CD1c-positive myeloid dendritic cell (primary cell): ENCODE results near the gene CYP4B1.

Experiments
- DNase-seq: peaks from one replicate; pipeline ENCODE4 v3.0.0-alpha.2; 2016; ENCODE audit errors: extremely low spot score

Gene CYP4B1

DNA sequence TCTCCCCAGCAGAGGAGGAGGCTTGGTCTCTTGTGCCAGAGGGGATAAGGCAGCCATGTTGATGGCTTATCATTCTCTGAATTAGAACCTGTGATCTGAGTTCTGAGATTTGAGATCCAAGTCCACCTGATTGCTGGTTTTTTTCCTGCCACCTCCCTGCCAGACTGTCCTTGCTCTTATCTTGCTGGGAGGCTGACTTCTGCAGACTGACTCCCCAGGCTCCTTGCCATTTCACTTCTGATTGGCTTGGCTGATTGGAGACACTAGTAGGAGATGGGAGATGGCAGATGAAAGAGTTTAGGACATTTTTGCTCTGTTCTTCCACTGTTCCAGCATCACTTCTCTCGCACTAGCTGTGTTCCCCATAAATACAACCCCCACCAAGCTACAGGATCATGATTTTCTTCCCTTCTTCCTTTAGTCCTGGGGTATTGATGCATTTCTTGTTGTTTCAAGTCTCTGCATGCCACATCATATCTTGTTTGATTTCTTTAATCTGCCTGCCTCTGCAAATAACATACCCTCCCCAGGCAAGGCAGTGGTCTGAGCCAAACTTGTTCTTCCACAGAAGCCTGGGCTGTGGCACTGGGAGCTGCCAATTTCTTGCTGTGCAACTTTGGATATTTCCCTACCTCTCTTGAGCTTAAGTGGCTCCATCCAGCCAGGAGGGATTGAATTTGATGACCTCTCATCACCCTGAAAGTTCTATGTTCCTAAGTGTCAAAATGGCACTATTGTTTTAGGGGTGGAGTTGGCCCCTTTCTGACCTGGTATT lies 963 bp upstream of the CYP4B1 start:
- no peak for DNase-seq

DNA sequence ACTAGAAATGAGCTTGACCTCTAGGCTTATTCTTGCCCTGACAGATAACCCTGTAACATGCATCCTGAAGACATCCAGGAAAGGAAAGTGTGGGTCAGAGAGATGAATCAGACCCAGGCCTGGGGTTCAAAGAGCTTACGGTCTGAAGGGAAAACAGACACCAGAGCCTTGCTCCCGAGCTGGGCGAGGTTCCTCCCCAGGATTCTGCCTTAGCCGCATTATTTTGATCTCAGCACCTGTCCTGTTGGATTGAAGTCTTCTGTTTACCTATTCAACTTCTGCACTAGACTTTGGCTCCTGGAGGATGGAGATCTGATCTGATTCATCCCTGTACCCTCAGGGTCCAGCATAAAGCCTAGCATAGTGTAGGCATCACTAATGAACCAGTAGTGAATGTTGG lies 1.9 kb downstream of the CYP4B1 start:
- DNase-seq, result no peak

DNA sequence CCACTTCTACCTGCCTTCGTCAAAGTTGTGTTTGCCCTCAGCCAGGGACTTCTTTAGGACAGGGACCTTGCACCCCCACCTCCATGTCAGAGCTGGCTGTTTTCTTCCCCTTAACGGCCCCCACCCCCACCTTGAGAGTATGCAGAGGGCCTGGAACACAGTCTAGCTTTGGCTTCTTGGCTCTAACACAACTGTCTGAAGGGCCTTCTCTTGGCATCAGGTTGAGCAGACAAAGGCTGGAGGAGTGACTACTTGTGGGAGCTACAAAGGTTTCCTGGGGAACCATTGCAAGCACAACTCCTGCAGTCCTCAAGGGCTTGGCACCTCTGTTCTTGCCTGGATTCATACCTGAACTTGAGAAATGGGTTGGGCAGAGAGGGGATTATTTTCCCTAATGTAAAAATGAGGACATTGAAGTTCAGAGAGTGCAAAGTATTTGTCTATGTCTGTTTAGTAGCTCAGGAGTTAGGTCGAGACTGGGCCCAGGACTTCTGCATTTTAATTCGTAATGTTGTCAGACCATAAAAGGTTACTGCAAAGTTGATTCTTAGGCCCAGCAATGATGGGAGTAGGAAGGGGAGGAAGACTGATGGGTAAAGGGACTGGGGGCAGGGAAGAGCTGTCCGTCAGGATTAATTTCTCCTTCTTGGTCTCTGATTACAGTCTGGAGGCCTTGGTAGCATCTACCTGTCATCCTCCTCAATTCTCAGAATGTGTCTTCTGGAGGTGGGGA lies 2.6 kb downstream of the CYP4B1 start:
- DNase-seq, result no peak

DNA sequence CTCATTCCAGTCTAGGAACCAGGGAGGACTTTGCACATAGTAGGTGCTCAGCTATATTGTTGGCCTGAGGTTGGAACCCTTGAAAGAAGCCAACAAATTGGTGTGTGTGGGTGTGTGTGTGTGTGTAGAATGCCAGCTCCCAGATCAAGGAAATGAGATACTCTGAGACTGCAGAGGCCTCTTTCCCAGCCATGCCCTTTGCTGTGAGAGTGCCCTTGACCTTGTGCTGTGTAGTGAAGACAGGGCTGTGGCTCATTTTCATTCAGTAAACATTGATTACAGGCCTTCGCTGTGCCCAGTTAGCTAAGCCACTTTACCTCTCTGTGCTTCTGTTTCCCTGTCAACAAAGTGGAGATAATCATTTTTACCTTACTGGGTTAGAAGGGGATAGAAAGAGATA lies 3.2 kb downstream of the CYP4B1 start:
- DNase-seq, result no peak

DNA sequence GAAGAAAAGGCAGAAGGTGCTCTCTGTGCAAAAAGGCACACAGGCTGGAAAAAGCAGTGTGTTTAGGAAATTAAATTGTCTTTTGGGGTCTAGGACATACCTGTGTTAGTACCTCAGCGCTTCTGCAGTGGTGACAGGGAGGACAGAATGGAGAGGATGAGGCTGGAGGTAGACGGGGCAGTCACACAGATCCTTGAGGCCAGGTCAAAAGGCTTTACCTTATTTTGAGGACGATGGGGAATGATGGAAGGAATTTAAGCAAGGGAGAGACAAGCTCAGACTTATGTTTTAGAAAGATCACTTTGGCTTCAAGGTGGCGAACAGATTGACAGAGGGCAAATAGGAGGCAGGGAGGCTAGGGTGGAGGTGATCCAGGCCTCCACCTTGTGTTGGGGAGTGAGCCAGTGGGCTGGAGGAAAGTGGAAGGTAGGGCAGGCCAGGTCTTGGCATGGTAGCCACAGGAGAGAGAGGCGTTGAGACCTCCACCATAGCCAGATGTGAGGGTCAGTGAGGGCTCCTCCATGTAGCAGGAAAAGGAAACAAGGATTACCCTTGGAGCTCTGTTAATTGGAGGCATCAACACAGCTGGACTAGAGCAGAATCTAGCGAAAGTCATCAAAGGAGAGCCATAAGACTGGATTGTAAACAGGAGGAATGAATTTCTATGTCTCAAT lies 4.2 kb downstream of the CYP4B1 start:
- no peak for DNase-seq

DNA sequence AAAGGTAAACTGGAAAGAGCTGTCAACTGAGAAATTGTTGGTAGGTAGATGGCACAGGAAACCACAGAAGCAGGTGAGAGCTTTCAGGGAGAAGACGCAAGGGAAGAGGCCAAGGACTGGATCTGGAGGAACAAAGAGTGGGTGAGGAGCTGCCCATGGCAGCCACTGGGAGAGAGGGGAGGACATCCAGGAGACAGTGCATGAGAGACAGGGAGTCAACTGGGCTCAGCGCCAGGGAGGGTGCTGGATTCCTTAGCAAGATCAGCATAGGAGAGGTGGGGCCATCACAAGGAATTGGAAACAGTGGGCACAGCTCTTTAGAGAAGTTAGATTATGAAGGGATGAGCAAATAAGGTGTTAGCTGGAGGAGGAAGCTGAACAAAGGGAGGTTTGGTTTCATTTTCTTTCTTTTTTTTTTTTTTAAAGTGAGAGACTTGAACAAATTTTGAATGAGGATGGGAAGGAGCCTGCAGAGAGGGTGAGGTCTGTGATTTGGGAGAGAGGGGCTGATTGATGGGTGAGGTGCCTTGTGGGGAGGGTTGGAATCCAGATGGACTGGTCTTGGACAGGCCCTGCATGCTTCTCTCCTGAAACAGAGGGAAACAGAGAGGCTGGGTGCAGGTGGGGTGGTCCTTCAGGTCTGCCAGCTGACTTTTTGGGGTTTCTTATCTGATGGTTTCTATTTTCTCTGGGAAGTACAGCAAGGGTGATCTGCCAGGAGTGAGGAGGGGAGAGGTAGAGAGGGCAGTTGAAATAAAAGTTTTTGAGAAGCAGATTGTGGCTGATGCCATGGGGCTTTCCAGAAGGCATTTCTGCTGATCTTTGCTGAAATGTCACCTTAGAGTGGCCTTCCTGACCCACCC lies 5.4 kb downstream of the CYP4B1 start:
- DNase-seq, result no peak

DNA sequence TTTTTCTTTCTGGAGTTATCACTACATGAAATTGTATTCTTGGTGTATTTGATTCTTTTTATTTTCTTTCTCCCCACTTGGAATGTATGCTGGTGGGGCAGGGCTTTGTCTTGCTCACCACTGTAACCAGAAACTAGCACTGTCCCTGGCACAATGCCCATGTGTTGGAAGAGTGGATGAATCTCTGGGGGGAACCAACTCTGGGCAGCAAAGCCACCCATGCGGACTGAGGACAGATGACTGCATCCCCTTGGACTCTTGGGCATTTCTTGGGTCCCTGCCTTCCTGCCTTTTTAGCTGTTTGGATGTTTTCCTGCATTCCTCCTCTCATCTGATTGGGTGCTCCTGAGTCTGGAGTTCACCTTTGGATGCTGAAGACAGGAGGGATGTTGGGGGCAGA lies 6.1 kb downstream of the CYP4B1 start:
- no peak for DNase-seq

DNA sequence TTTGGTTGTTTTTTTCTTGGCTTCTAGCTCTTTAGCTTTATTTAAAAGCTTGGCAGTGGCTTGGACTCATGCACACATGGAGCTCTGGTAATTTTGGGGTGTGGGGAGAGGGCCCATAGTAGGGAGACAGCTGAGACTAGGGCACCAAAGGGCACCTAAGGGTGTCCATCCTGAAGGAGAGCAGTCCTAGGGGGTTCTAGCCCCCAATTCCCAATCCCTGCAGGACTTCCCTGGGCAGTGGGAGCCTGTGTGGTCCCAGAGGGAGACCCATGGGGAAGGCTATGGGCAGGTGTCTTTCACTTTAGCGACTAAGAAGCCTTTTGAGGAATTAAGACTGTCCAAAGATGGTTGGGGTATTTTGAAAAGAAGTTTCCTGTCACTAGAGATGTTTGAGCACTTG lies 6.9 kb downstream of the CYP4B1 start:
- DNase-seq, result no peak

DNA sequence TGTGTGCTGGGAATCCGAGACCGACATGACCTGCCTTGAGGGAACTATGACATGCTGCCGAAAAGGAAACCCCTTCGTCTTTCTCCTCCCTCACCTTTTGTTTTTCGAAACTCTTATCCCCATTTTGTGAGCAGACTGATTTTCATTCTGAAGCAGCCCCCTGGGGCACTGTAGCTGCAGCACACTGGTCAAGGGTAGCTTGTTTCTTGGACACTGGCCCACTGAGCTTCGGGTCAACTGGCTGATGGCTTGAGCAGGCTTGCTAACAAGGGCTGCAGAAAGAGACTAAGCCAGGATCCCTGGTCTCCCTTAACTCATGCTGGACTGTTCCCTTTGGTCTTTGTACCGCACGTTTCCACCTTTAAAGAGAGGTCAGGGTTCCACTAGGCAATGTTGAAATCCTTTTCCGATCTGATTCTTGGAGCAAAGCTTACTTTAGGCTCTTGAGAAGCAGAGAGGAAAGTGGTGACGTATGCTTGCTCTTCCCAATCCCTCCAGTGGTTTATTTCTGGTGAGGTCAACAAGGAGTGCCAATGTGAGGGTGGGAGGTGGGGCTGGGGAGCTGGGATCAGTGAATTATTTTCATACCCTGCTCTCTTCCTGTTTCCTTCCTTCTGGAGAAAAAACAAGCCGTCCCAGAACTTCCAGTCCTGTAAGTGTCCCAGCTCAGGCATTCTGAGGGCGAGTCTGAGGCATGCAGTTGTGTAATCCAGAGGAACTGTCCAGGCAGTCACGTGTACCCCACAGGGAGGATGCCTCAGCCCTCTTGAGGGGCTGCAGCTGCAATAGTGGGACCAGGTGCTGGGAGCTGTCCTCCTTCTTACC lies 7.6 kb downstream of the CYP4B1 start:
- no peak for DNase-seq

DNA sequence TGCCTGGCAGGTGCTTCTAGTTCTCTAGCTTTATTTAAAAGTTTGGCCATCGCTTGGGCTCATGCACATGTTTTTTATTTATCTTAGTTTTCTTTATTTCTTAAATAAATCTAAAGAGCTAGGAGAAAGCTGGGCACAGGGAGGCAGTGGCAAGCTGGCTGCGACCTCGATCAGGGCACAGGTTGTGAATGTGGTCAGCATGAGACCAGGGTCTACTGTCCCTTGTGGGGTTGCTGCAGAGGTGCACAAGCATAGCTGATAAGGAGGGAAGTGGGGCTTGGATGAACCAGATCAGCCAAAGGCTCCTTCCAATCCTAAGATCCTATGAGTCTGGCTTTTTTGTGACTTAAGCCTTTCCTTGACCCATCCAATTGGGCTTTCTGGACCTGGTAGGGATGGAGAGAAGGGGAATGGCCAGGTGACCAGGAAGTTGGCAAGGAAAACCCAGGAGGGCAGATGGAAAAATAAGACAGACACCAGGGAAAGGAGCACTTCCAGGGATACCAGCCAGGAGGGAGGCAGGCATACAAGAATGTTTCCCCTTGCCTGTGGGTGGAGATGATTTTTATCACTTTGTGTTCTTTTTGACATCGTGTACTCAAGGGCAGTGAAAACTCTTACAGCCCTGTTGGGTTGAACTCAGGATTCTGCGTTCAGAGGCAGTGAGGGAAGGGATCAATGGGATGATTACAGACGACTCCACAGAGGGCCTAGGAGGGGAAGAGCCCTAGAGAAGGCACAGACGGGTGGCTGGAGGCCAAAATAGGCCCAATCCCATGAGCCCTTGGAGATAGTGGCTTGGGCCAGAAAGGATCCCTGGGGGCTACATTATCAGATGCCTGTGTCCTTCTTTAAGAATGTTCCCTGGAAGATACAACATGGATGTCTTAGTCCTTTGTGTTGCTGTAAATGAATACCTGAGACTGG lies 8.5 kb downstream of the CYP4B1 start:
- DNase-seq, result no peak

DNA sequence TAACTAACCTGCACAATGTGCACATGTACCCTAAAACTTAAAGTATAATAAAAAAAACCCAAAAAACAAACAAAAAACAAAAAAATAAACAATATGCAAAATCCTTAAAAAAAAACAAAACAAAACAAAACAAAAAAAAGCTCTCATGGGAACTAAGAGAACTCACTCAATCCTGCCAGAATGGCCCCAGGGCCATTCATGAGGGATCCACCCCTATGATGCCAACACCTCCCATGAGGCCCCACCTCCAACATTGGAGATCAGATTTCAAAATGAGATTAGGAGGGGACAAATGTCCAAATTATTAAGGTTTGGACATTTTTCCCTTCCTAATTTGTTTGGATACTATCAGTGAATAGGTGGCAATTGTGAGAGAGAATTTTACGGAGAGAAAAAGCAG lies 10.2 kb downstream of the CYP4B1 start:
- no peak for DNase-seq

DNA sequence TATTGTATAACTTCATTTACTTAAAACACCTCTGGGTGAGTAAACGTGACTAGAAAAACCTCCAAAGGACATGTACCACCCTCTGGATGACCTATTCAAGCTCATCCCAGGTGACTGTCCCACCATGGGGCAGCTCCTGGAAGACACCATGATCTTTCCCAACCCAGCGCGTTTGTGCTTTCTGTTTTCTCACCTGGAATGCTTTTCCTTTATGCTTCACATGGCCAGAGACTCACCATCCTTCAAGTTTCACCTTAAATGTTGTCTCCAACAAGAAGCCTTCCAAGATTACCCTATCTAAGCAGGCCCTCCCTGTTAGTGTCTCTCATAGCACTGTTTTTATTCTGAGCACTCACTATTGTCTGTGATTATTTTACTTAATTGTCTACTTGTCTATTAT lies 11.1 kb downstream of the CYP4B1 start:
- DNase-seq, result no peak

DNA sequence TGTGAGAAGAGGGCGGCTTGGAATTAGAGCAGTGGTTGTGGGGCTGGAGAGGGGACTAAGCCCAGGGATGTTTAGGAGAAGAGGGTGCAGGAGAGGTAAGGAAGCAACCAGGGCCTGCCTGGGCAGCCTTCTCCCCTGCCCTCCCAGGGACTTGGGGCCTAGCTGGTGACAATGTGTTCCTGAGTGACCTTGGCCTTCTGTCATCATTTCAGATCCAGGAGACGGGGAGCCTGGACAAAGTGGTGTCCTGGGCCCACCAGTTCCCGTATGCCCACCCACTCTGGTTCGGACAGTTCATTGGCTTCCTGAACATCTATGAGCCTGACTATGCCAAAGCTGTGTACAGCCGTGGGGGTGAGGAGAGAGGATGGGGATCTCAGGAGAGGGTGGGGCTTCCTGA lies 11.8 kb downstream of the CYP4B1 start:
- no peak for DNase-seq

DNA sequence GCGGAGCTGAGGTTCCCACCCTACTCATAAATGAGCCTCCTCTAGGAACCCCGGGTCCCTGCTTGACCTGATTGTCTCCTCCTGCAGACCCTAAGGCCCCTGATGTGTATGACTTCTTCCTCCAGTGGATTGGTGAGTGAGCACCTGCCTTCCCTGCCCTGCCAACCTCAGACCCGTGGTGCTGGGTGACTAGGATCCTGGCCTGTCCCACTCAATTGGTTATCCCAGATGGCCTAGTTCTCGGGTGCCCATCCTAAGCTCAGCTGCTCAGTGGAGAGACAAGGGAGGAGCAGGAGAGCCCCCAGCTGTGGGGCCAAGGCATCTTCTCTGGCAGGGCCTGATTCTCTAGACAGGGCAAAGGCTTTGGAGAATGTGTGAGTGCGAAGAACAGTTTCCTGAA lies 12.2 kb downstream of the CYP4B1 start:
- no peak for DNase-seq

DNA sequence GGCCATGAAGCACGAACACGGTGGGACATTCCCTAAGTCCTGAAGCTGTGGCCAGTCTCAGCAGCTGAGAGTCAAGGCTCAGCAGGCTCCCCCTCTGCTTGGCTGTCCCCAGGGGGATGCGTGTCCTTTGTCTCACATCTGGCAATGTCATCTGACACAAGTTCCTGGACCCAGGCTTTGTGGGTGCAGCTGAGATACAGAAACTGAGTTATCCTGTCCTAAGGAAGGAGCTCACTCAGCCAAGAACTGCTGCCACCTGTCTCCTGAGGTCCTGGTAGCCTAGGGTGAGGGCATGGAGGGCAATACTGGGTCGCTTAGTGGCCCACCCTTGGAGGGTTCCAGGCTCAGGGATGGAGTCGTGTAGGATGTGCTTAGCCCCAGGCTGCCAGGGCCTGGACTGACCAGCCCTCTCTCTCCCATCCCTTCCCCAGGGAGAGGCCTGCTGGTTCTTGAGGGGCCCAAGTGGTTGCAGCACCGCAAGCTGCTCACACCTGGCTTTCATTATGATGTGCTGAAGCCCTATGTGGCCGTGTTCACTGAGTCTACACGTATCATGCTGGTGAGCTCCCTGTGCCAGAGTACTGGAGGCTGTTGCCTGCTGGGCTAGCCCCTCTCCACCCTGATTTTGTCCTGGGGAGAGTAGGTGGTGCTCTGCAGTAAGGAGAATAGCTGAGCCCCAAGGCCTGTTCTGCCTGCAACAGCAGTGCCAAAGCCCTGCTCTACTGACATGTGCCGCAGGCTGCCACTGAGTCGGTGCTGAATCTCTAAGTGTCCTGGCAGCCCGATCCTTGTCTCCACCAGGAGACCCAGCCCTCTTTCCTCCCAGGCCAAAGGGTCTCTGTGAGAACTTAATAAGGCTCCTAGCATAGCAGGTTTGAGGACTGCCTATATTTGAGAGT lies 13.5 kb downstream of the CYP4B1 start:
- DNase-seq, result no peak

DNA sequence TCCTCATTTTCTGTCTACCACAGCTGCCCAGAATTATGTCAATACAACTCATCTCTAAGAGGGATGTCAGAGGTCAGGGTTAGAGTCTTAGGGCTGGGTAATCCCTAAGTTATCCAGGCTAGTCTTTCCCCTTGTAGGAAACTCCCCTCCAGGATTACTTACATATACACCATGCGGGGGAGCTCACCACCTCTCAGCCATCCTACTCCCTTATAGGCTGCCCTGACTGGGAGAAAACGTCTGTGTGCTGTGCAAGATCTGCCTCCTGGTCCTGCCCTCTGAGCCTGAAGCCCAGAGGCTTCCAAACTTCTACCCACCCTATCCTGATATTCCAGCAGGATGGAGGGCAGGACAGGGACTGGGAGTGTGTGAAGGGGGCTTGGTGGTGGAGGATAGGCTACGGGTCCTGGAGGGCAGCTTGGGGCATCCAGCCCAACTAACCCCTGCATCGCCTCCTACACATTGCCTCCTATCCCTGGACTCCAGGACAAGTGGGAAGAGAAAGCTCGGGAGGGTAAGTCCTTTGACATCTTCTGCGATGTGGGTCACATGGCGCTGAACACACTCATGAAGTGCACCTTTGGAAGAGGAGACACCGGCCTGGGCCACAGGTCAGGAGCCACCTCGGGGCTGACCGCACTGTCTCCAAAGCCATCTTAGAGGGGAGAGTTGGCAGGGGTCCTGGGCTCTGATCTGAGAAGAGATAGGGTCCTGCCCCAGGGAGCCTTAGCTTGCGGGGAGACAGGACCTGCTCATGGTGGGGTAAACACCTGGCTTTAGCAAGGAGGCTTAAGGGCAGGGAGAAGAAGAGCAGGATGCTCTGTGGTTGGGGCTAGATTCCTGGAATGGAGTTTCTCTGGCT lies 14.4 kb downstream of the CYP4B1 start:
- DNase-seq, result no peak

DNA sequence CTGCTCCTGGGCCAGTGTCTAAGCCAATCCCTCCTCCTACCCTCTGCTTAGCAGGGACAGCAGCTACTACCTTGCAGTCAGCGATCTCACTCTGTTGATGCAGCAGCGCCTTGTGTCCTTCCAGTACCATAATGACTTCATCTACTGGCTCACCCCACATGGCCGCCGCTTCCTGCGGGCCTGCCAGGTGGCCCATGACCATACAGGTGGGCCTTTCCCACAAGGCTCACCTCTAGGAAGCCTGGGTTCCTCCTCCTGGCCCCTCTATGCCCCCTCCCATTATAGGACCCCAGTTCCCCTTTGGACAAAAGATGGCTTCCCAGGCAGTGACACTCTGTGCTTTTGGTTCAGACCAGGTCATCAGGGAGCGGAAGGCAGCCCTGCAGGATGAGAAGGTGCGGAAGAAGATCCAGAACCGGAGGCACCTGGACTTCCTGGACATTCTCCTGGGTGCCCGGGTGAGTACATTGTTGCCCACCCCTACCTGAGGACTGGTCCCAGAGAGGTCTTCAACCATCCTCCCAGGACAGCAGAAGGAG lies 15.1 kb downstream of the CYP4B1 start:
- no peak for DNase-seq

DNA sequence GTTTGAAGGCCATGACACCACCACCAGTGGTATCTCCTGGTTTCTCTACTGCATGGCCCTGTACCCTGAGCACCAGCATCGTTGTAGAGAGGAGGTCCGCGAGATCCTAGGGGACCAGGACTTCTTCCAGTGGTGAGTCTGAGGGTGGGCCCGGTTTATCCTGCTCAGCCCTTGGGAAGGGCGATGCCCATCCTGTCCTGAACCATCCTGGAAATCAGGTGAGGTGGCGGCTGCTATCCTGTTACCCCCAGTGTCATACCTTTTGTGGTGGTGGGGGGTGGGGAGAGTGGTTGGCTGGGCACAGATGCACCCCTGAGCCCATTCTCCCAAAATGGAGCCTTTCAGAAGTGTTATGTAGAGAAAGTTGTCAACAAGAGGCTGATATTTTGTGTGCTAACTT lies 16.3 kb downstream of the CYP4B1 start:
- DNase-seq, result no peak
